H1 (cell line): Measurements from ENCODE around the gene BMX. TPM values are rescaled to one million over a fixed set of nuclear protein-coding genes. Genes with fewer than 3 reads are reported as not detected.

Experiments used
- GABPA ChIP-seq: IDR thresholded peaks from 2 replicates; pipeline ENCODE4 v1.6.1; 2011; ENCODE audit warnings: mild to moderate bottlenecking, low read length, moderate library complexity, borderline replicate concordance; ENCODE audit not compliant: insufficient read depth
- polyA plus RNA-seq, 7 experiments: library from polyadenylated mRNA; depleted of rRNA in 3 of 7; stranded (reverse) in 5 of 7; unstranded in 2 of 7; fragments of >200 nt in 5 of 7; fragments of 200-250 nt in 2 of 7; gene quantifications; 1 replicate in 5 of 7; 2 replicates in 1 of 7; 4 replicates in 1 of 7; pipeline versions ENCODE4 v1.2.1 to v1.2.3, GENCODE V29; 2011 to 2013; ENCODE audit warnings: missing spikeins in 2 of 7, mixed read lengths in 2 of 7
- total RNA-seq: library from RNA; stranded (reverse); fragmentation: NEBNext Ultra II Directional; extraction: Animal tissue kit (Norgen Biotek cat#: 25700); gene quantifications from 2 replicates; pipeline ENCODE4 v1.2.1, GENCODE V29; 2021

Gene BMX
- total and polyA plus RNA-seq, 2 of the 8 experiments (the other 6 are each of a cell fraction or from before 2014, with no cell fraction given) = not detected

- no peak for TF ChIP-seq GABPA
These were observed 28.1 kb upstream of the BMX start (continued) for GRCh38 chrX:15472531-15472930.
